ENCODE results near the gene ALDH2. TPM values are rescaled to one million over a fixed set of nuclear protein-coding genes. Genes with fewer than 3 reads are reported as not detected.

Gene ALDH2
- total and polyA plus RNA-seq, 12 donors: 60.6 to 403 (median 318) TPM

DNA sequence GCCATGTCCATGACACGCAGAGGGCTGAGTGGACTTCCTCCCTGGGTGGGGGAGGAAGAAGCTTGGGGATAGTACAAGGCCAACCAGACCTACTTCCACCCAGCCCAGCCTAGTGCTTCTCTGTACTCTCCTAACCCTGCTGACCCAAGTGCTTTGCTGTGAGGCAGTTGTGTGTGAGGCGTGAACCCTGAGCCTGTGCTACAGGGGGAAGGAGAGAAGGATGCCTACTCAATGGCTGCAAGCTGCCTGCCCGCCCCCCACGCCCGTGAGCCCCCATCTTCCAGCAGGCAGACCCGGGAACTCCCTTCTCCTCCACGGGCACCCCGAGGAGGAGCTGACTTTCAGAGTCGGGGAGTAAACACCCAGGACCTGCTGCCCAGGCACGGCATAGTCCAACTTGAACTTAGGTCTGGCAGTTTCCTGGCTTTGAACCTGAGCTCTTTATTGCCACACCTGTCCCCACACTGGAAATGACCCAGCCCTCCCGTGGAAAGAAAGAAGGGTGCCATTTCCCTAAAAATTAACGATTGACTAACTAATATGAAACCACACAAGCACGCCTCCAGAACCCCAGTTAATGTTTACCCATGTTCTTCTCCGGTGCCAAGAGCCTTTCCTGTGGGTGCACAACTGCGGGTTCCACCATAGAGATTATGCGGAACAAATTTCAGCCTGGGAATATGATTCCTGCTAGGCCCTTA is 10.8 kb downstream of the ALDH2 start:
- WGBS, 2 donors: 86 to 91% methylated on average over 16 of the region's 16 CpGs
- H3K36me3 ChIP-seq: peaks cover 0 to 28% (median 12%) of the 10 kb centered on the region in 9 donors
- intact Hi-C loops (cut with DNase I): no loop called here
- H3K27me3 ChIP-seq: no peaks in the 10 kb centered on the region
- ATAC-seq: peak in 4 of 8 donors; percentile 12 to 53 (median 30)
- peak overlapping the region in 9 of 10 donors; percentile 81 to 95 (median 89) for H3K27ac ChIP-seq
- peaks cover 24 to 68% (median 47%) of the 10 kb centered on the region in 9 donors for H3K4me1 ChIP-seq
- no peak overlapping the region for H3K4me3 ChIP-seq
- DNase-seq: peak; percentile 22 to 23
- TF ChIP-seq CTCF (IDR thresholded peaks at IDR 0.05): no peak
- peaks cover 0 to 10% (median 0%) of the 10 kb centered on the region in 11 donors for H3K9me3 ChIP-seq

DNA sequence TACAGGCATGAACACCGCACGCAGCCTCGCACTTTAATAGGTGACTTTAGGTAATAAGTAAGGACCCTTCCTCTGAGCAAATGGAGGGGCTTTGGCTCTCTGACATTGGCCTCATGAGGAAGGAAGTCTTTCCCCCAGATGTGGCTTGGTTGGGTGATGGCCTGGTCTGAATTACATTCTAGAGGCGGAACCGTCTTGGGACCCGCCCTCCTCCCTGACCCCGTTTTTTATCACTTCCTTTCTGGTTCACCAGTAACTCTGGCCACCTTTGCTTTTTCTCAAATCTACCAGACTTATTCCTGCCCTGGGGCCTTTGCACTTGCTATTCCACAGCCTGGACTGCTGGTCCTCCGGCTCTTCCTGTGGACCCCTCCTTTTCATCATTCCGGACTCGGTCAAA is 13.4 kb downstream of the ALDH2 start:
- ATAC-seq (no peak), DNase-seq (no peak)
- peaks cover 11 to 42% (median 22%) of the 10 kb centered on the region in 9 donors for H3K4me1 ChIP-seq
- peak overlapping the region in 1 of 10 donors; percentile 3 for H3K27ac ChIP-seq
- no peak overlapping the region for H3K4me3 ChIP-seq
- no peak for TF ChIP-seq CTCF (IDR thresholded peaks at IDR 0.05)
- intact Hi-C loops (cut with DNase I): no loop called here
- peaks cover 0 to 10% (median 0%) of the 10 kb centered on the region in 11 donors for H3K9me3 ChIP-seq
- 90 to 92% methylated on average over 10 of the region's 10 CpGs for WGBS, 2 donors
- H3K36me3 ChIP-seq: peaks cover 0 to 55% (median 35%) of the 10 kb centered on the region in 9 donors
- no peaks in the 10 kb centered on the region for H3K27me3 ChIP-seq

DNA sequence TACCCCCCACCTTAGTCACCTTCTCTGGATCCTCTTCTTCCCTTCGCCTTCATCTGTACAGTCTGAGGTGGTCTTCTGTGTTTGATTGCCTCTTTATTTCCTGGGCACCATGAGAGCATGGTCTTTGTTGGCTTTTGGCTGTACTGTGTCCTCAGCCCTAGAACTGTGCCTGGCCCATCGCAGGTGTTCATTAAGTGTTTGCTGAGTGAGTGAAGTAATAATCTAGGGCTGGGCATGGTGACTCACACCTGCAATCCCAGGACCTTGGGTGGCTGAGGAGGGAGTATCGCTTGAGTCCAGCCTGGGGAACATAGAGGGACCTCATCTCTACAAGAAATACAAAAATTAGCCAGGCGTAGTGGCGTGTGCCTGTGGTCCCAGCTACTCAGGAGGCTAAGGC is 13.9 kb downstream of the ALDH2 start:
- Histone ChIP-seq H3K27me3 (no peaks in the 10 kb centered on the region), H3K9me3 (peaks cover 0 to 10% (median 0%) of the 10 kb centered on the region in 11 donors), H3K4me3 (no peak overlapping the region), H3K36me3 (peaks cover 0 to 60% (median 39%) of the 10 kb centered on the region in 9 donors), H3K4me1 (peaks cover 7 to 37% (median 18%) of the 10 kb centered on the region in 9 donors), H3K27ac (no peak overlapping the region)
- DNase-seq: no peak
- ATAC-seq: no peak
- intact Hi-C loops (cut with DNase I): no loop called here
- no peak for TF ChIP-seq CTCF (IDR thresholded peaks at IDR 0.05)
- 98 to 99% methylated on average over 5 of the region's 5 CpGs for WGBS, 2 donors

- Histone ChIP-seq H3K9me3 (peaks cover 0 to 10% (median 0%) of the 10 kb centered on the region in 11 donors), H3K36me3 (peaks cover 0 to 65% (median 43%) of the 10 kb centered on the region in 9 donors), H3K4me3 (no peak overlapping the region), H3K27me3 (no peaks in the 10 kb centered on the region), H3K4me1 (peaks cover 2 to 32% (median 12%) of the 10 kb centered on the region in 9 donors), H3K27ac (no peak overlapping the region)
- intact Hi-C loops (cut with DNase I): no loop called here
- ATAC-seq: no peak
- no peak for TF ChIP-seq CTCF (IDR thresholded peaks at IDR 0.05)
- no peak for DNase-seq
- 97 to 98% methylated on average over 2 of the region's 2 CpGs for WGBS, 2 donors
These were observed 14.4 kb downstream of the ALDH2 start for GRCh38 chr12:111781085-111781658.

All from heart right ventricle (tissue), 16 donors.